Kidney capillary endothelial cell (primary cell): ENCODE results near the gene PAFAH1B2.
"Not testable (repeated sequence)": the region's sequence is repeated elsewhere in the genome, so short reads cannot be mapped to it uniquely, and the experiment has no call there.

Experiments used
- DNase-seq: peaks from one replicate; pipeline ENCODE4 v3.0.0-alpha.2; 2018; ENCODE audit warnings: low spot score

Gene PAFAH1B2

GRCh38 chr11:117172724-117173421 lies 28.8 kb downstream of the PAFAH1B2 start:
- DNase-seq: no peak

DNA sequence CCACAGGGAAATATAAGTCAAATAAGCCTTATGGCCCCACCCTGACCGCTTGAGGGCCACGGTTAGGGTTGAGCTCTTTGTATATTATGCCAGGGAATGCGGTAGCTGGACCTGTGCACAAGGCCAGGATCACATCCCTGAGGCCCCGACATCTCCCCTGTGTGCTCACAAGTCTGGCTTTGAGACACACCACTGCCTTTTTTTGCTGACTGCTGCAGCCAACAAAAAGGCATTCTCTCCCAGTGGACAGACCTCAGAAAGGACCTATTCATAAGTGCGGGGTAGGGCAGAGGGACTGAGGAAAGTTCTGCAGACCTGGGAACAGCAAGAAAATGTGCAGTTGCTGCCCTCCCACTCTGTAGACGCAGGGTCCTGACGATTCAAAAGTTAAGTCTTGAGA lies 31.0 kb downstream of the PAFAH1B2 start:
- no peak for DNase-seq

DNA sequence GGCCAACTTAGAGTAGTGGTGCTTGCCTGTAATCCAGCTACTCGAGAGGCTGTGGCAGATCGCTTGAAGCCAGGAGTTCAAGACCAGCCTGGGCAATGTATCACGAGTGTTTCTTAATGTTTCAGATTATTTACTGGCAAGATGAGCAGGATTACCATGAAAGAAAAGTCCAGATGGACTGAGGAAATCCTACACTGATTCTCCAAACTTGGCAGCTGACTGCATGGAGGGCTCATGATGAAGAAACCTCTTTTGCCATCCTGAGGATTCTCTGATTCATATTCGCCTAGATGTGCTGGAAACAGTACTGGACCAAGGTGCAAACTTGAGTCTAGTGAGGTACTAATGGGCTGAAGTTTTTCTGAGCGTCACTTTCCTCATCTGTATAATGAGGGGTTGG lies 31.7 kb downstream of the PAFAH1B2 start:
- no peak for DNase-seq

DNA sequence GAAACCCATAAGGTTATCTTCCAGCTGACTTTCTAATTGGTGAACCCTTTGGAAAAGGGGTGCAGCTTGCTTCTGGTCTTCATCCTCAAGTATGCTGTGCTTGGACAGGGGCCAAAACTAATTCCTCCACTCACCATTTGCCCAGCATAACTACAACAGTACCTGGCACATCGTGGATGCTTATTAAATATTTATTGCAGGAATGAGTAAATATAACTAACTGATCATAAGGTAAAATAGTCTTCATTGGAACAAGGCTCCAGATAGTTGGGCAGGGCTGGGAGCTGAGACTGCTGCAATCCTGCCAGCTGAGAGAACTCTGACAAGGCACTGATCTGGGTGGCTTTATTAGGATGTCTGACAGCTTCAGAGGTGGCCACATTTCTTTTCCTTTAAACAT lies 32.1 kb downstream of the PAFAH1B2 start:
- no peak for DNase-seq

DNA sequence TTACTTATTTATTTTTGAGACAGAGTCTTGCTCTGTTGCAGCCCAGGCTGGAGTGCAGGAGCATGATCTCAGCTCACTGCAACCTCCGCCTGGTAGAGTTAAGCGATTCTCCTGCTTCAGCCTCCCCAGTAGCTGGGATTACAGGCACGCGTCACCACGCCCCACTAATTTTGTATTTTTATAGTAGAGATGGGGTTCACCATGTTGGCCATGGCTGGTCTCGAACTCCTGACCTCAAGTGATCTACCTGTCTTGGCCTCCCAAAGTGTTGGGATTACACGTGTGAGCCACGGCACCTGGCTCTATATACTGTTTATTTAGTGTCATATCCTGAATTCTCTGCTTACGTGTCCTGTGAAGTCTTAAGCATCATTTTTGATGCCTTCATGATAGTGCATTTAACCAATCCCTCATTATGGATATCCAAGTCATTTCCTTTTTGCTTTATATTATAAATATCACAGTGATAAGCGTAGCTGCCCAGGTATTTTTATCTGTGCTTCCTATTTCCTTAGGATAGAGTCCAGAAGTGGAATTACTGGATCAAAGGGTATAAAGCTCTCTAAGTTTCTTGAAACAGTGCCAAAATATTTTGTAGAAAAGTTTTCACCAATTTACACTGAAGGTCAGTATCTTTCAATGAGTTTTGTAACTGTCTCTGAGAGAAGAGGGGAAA lies 33.6 kb downstream of the PAFAH1B2 start:
- DNase-seq: no peak

DNA sequence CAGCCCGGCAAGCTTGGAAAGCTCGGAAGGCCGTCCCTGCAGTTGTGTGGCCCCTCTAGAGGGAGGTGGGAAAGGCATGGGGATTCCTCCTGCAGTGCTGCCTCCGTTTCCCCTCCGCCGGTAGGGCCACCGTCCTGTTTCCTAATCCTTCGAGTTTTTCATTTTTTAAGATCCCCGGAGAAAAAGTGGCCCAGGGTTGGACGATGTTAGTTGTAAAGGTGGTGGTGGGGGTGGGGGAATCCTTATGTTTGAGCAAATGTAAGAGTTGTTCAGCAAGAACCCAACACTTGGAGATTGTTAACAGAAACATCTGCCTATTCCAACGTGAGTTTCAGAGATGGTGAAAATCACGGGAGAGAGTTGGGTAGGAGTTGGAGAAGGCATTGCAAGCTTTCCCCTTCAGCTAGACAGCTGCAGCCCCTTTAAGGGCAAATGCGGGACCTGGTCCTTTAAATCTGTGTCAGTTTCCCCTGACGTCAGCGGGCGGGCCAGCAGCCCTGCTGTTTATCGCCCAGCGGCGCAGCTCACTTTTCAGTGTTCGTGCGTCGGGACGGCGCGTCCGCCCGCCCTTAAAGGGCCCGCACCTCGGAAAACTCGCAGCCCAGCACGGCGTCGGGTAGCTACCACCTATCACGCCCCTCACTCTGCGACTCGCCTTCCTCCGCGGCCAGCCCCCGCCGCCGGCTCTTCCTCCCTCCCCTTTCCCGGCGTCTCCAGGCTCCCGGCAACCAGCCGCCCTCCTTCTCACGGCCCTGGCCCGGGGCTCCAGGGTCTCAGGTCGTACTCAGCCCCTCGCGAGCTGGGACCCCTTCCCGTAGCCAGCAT lies 34.3 kb downstream of the PAFAH1B2 start, which contains the start of gene SIDT2:
SIDT2 (plus strand) TSS at position 534 of the 825 bp plus-strand sequence. CDS start 521 bp downstream, outside the sequence.
- peak; percentile 86 for DNase-seq

DNA sequence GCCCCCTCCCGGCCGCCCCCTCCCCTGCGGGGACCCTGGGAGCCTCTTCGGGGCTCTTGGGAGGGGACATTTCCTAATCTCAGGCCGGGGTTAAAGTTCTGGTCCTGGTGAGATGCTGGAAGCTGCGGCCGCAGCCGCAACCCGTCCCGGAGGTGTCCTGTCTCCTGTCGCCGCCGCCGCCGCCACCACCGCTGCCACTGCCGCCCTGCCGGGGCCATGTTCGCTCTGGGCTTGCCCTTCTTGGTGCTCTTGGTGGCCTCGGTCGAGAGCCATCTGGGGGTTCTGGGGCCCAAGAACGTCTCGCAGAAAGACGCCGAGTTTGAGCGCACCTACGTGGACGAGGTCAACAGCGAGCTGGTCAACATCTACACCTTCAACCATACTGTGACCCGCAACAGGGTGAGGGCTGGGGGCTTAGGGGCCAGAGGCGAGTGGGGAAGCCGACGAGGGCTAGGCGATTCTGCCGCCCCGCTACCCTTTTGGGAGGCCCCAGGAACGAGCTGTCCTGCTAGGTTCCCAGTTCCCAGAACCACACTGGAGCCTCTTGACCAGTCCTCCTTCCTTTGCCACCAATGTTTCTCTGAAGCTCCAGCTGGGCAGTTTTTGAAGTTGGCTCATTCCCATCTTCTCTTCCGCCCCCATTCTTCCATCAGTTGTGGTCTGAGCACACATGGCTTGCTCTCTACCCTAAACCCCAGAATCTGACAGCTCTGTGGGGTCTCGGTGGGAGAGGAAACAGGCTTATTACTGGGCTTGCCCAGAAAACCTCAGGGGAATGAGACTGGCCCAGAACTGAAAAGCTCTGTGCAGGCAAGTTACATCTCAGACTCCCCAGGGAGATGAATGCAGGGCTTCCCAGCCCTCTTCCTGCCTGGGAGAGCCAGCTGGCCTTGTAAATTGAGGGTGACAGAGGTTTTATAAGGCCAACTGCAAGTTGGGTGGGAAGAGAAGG lies 35.2 kb downstream of the PAFAH1B2 start:
- DNase-seq: no peak

DNA sequence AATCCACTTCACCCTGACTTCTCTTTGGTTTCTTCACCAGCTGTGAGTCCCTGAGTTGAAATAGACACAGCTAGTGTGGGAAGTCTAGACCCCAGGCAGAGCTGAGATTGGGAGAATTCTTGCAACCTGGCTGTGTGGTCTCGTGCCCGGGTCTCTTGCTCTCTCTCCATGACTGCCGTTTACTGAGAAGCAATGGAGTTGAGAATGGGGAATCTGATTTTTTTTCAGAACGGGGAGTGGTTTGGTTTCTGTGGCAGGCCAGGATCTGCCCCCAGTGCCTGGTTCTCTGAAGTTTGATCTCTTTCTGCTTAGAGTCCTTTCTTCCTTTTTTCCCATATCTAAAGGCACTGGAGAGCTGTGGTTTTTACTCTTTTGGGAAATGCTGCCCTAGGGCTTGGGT lies 35.9 kb downstream of the PAFAH1B2 start:
- no peak for DNase-seq

DNA sequence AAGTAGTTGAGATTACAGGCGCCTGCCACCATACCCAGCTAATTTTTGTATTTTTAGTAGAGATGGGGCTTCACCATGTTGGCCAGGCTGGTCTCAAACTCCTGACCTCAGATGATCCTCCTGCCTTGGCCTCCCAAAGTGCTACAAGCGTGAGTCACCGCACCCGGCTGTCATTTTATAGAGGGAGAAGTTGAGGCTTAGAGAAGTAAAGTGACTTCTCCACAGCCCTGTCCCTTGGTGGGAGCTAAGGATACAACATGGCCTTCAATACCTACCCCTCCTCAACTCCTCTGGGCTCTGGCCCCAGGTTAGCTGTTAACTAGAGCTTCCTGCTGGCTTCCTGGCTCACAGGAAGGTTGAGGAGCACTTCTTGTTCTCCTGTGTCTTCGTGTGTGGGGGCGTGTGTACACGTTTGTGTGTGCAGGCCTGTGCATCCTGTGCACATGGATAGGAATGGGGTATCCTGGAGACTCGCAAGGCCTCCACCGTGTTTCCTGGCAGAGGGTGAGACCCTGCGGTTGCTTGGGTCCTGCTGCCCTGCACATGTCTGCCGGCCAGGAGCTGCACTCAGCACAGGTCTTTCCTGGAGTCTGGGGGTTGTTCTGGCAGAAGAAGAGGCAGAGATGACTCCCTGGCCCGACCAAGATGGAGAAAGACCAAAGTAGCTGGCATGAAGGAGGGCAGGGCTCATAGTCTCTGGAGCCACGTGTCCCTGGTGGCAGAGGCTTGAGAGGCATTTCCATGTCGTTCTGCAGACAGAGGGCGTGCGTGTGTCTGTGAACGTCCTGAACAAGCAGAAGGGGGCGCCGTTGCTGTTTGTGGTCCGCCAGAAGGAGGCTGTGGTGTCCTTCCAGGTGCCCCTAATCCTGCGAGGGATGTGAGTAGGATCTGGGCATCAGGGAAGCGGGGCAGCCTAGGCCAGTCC lies 36.8 kb downstream of the PAFAH1B2 start:
- DNase-seq: peak; percentile 74

DNA sequence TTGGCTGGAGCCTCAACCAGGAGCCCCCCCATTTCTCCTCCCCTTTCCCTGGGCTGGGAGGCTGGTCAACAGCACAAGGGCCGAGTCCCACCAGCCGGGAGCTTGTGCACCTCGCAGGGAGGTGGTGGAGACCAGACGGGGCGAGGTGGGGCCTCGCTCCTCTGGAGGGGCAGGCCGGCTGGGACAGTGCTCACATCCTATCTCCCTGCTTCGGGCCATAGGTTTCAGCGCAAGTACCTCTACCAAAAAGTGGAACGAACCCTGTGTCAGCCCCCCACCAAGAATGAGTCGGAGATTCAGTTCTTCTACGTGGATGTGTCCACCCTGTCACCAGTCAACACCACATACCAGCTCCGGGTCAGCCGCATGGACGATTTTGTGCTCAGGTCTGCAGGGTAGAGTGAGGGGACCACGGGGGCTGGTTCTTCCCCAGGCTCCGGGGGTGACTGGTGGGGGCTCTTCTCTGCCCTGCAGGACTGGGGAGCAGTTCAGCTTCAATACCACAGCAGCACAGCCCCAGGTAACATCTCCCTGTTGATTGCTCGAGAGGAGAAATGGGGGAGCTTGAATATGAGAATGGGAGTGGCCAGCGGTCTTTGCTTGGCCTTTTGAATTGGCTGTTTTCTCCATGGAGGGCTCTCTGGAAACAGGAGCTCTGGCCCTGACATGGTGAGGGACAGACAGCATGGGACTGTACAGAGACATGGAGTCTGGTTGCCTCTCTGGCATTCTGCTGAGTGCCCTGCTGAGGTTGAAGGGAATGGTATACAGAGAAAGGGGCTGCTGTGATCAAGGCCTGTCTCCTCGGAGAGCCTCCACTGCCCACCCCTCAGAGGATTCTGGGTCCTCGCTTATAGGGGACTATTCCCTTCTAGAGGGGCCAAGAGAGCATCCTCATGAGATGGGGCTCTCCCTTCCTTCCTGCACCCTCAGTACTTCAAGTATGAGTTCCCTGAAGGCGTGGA lies 37.8 kb downstream of the PAFAH1B2 start:
- no peak for DNase-seq

DNA sequence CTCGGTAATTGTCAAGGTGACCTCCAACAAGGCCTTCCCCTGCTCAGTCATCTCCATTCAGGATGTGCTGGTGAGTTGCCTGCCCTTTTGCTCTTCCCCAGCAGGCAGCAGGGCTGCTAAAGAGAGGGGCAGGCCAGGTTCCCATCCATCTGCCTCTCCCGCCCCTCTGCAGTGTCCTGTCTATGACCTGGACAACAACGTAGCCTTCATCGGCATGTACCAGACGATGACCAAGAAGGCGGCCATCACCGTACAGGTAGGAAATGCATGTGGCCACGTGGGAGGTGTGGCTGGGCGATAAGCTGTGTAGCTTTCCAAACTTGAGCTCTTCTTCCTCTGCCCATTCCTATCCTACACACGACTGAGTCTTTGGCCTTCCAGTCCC lies 38.5 kb downstream of the PAFAH1B2 start:
- no peak for DNase-seq

DNA sequence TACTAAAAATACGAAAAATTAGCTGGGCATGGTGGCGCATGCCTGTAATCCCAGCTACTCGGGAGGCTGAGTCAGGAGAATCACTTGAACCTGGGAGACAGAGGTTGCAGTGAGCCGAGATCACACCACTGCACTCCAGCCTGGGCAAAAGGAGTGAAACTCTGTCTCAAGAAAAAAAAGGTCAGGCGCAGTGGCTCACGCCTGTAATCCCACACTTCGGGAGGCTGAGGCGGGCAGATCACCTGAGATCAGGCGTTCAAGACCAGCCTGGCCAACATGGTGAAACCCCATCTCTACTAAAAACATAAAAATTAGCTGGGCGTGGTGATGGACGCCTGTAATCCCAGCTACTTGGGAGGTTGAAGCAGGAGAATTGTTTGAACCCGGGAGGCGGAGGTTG lies 39.1 kb downstream of the PAFAH1B2 start:
- not testable (repeated sequence) for DNase-seq

- no peak for DNase-seq
These were observed 39.8 kb downstream of the PAFAH1B2 start for GRCh38 chr11:117183724-117184349.

GRCh38 chr11:117185736-117186430 lies 41.8 kb downstream of the PAFAH1B2 start:
- no peak for DNase-seq

DNA sequence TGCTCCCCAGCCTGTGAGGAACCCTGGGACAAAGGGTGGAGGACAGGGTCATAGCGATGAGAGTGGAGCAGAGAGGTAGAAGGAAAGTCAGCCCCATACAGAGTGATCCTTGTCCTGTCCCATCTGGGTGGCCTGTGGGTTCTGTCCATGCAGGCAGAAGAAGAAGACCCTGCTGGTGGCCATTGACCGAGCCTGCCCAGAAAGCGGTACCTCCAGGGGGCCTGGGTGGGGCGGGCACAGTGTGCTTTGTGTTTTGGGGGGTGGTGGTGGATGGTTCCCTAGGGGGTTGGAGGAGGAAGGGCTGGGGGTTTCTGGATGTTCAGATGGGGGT lies 42.3 kb downstream of the PAFAH1B2 start:
- DNase-seq: no peak

DNA sequence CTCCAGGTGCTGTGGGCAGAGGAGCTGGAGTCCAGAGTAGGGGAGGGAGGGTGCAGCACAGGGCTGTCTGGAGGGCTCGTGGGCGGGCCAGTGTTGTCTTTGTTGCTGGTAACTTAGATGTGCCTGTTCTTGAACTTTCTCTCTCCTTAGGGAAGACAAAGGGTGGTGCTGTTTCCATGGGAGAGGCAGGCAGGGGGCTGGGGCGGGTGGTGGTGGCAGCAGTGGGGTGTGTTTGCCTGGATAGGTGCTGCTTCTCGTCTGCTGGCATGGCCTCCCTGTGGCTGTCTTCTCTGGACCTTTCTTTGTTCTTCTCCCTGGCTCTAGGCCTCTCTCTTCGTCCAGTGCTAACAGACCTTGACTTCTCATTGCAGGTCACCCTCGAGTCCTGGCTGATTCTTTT lies 42.9 kb downstream of the PAFAH1B2 start:
- no peak for DNase-seq

DNA sequence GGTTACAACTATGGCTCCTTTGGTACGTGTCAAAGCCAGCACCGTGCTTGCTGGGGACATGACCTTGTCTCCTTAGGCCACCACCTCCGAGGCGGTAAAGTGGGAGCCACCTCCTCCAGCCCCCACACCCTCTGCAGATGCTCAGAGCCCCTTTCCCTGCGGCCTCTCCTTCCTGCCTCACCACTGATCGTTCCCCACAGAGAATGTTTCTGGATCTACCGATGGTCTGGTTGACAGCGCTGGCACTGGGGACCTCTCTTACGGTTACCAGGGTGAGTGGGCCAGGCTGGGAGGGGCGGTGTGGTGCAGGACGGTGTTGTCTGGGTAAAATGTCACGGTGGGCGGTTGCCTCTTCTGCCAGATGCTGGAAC lies 43.3 kb downstream of the PAFAH1B2 start:
- DNase-seq: no peak

GRCh38 chr11:117187799-117188481 lies 43.9 kb downstream of the PAFAH1B2 start:
- no peak for DNase-seq
